GM12878 (cell line): ENCODE data around the gene SLC4A2. TPM values are rescaled to one million over a fixed set of nuclear protein-coding genes. Genes with fewer than 3 reads are reported as not detected.

ENCODE experiments used
- ATAC-seq: fragments of 200-7000 bp; cut with Tn5 transposase; 3 replicates; pipeline ENCODE4 v1.9.1; 2020; ENCODE audit warnings: mild to moderate bottlenecking, moderate library complexity
- BruUV-seq: library from RNA; stranded (reverse); fragments of 400-500 nt; replicated peaks from 2 replicates; lab custom pipeline; 2021; lab: Mats Ljungman, UMichigan
- CTCF ChIA-PET: fragments of 300-600 bp; sonication (Branson Sonifier 250); formaldehyde crosslinking; extraction: SDS; loops from one replicate; lab custom pipeline; 2021; ENCODE audit warnings: inconsistent platforms; lab: Yijun Ruan, JAX
- POLR2A ChIA-PET: fragments of 350-600 bp; formaldehyde crosslinking; extraction: SDS; loops from one replicate; lab custom pipeline; 2021; ENCODE audit warnings: inconsistent platforms; lab: Charles Lee
- RAD21 ChIA-PET: fragments of 300-600 bp; sonication (Branson Sonifier 250); formaldehyde crosslinking; loops from one replicate; lab custom pipeline; 2023; ENCODE audit warnings: antibody characterized with exemption; ENCODE audit not compliant: unreplicated experiment; lab: Charles Lee
- SMC1A ChIA-PET: fragments of 300-600 bp; sonication (Branson Sonifier 250); formaldehyde crosslinking; loops from one replicate; lab custom pipeline; 2023; ENCODE audit not compliant: unreplicated experiment, uncharacterized antibody; lab: Charles Lee
- DNase-seq: peaks from one replicate; pipeline ENCODE4 v3.0.0-alpha.2; 2011; ENCODE audit warnings: low read depth, low spot score
- FAIRE-seq: peaks from 3 replicates; lab custom pipeline; 2011; peaks lifted over from hg19 to GRCh38; lab: Jason Lieb, UNC
- H2AFZ ChIP-seq: 2 replicates; pipeline ENCODE4 v1.6.0; 2011; ENCODE audit warnings: low read depth, low read length, control low read depth; ENCODE audit not compliant: control insufficient read depth
- H3K27ac ChIP-seq: 2 replicates; pipeline ENCODE4 v1.5.1; 2011; ENCODE audit warnings: control low read depth; ENCODE audit not compliant: control insufficient read depth, insufficient read depth
- H3K27me3 ChIP-seq, 2 experiments: replicated peaks in 1 of 2; 2 replicates each; pipeline versions ENCODE4 v1.6.0 to v1.6.1; 2011; ENCODE audit warnings: low read length in 1 of 2; ENCODE audit not compliant: control insufficient read depth in 2 of 2, insufficient read depth in 2 of 2
- H3K36me3 ChIP-seq, 2 experiments: 2 replicates each; pipeline ENCODE4 v1.5.1; 2011; ENCODE audit warnings: low read length in 1 of 2; ENCODE audit not compliant: control insufficient read depth in 2 of 2, insufficient read depth in 2 of 2
- H3K4me1 ChIP-seq: 2 replicates; pipeline ENCODE4 v1.6.1; 2011; ENCODE audit warnings: mild to moderate bottlenecking, low read length, moderate library complexity, mixed read lengths; ENCODE audit not compliant: control insufficient read depth, insufficient read depth
- H3K4me2 ChIP-seq: 2 replicates; pipeline ENCODE4 v1.6.0; 2011; ENCODE audit warnings: control low read depth; ENCODE audit not compliant: control insufficient read depth, insufficient read depth
- H3K4me3 ChIP-seq: fragments of 200-600 bp; sonication (generic); 2 replicates; pipeline ENCODE4 v1.5.1; 2016
- H3K79me2 ChIP-seq: 2 replicates; pipeline ENCODE4 v1.6.0; 2011; ENCODE audit warnings: low read length; ENCODE audit not compliant: control insufficient read depth, insufficient read depth
- H3K9ac ChIP-seq: 2 replicates; pipeline ENCODE4 v1.8.0; 2011; ENCODE audit warnings: low read length, control low read depth, mixed read lengths; ENCODE audit not compliant: control insufficient read depth, insufficient read depth
- H3K9me3 ChIP-seq: replicated peaks from 3 replicates; pipeline ENCODE4 v1.5.1; 2011; ENCODE audit warnings: mild to moderate bottlenecking, low read length; ENCODE audit not compliant: control insufficient read depth, insufficient read depth
- H4K20me1 ChIP-seq: 2 replicates; pipeline ENCODE4 v1.6.0; 2011; ENCODE audit not compliant: control insufficient read depth, insufficient read depth
- ATF3 ChIP-seq: IDR thresholded peaks from 2 replicates; pipeline ENCODE4 v1.6.1; 2011; ENCODE audit warnings: low read depth, mild to moderate bottlenecking, low read length, moderate library complexity, borderline replicate concordance; ENCODE audit errors: extremely low read depth
- E2F4 ChIP-seq: IDR thresholded peaks from 2 replicates; pipeline ENCODE4 v1.6.1; 2012; ENCODE audit warnings: low read depth, low read length, improper control_type of control experiment
- NBN ChIP-seq: fragments of 450-650 bp; IDR thresholded peaks from 2 replicates; pipeline ENCODE4 v1.6.1; 2016
- STAT1 ChIP-seq: fragments of 450-650 bp; conservative IDR thresholded peaks from 2 replicates; pipeline ENCODE4 v1.6.1; 2014; ENCODE audit warnings: antibody characterized with exemption, mild to moderate bottlenecking
- YY1 ChIP-seq: IDR thresholded peaks from 2 replicates; pipeline ENCODE4 v1.6.1; 2011; ENCODE audit warnings: low read depth, mild to moderate bottlenecking, low read length
- ZNF274 ChIP-seq: IDR thresholded peaks from one replicate; pipeline ENCODE4 v1.8.0; 2011; ENCODE audit not compliant: insufficient read length, insufficient read depth
- ZNF687 ChIP-seq: fragments of 450-650 bp; IDR thresholded peaks from 2 replicates; pipeline ENCODE4 v1.6.1; 2017; ENCODE audit warnings: mild to moderate bottlenecking, moderate library complexity
- WGBS: methylation state at CpG from one replicate; pipeline ENCODE4 v1.1.6; 2016; ENCODE audit warnings: low lambda C conversion rate; ENCODE audit not compliant: insufficient replicate concordance, insufficient coverage; ENCODE audit errors: missing lambda C conversion rate; 5-methylcytosine and 5-hydroxymethylcytosine counted together
- in situ Hi-C: fragments of 300-500 bp; cut with MboI; formaldehyde crosslinking; loops from 9 replicates; pipeline ENCODE4 v1.14.3; 2018; ENCODE audit warnings: mixed read lengths
- intact Hi-C: fragments of 100-400 bp; cut with micrococcal nuclease; formaldehyde crosslinking; loops from one replicate; pipeline ENCODE4 v1.14.2; 2022; ENCODE audit not compliant: unreplicated experiment
- polyA plus RNA-seq, 11 experiments: library from polyadenylated mRNA; depleted of rRNA in 4 of 11; unstranded in 6 of 11; stranded (reverse) in 5 of 11; fragments of >200 nt; fragmentation: Nextera tagmentation in 4 of 11; fragmentation: Illumina TruSeq in 1 of 11; extraction: Ambion mirVana in 4 of 11; extraction: Trizol in 1 of 11; gene quantifications; 1 replicate in 1 of 11; 2 replicates in 10 of 11; pipeline versions ENCODE4 v1.2.1 to v1.2.3, GENCODE V29; 2011 to 2016; ENCODE audit warnings: inconsistent platforms in 2 of 11, missing spikeins in 2 of 11, low read depth in 1 of 11
- total RNA-seq, 4 experiments: library from RNA; depleted of rRNA in 3 of 4; stranded (reverse); fragments of >200 nt in 3 of 4; fragmentation: Illumina TruSeq in 1 of 4; extraction: Trizol in 1 of 4; gene quantifications; 2 replicates each; pipeline versions ENCODE4 v1.2.1 to v1.2.3, GENCODE V29; 2013 to 2021

The SLC4A2 gene
- total and polyA plus RNA-seq, 10 of the 15 experiments (the other 5 are each of a cell fraction or from before 2014, with no cell fraction given) = 2.7 to 78.6 (median 30.1) TPM

GRCh38 chr7:151083071-151083823 is 23.9 kb downstream of the SLC4A2 start, which contains the start of gene TMUB1 (continued):
- 0 out of 2 replicates have a peak, but pooled peaks have one; percentile 30 for TF ChIP-seq ZNF687
- TF ChIP-seq YY1 = no peak

GRCh38 chr7:151083824-151084160 is 24.4 kb downstream of the SLC4A2 start:
- intact Hi-C loops (loop anchor here (2.0 kb wide), 1 partner anchor 55 kb away; the partner anchor contains the start of gene ABCB8), in situ Hi-C loops (no loop called here)
- Histone ChIP-seq H4K20me1 (no peaks in the 10 kb centered on the region; the same call in 1 of the 2 replicates), H3K9ac (peak overlapping the region; percentile 65; the same call in 1 of the 2 replicates), H3K4me3 (peak overlapping the region; percentile 83), H3K9me3 (no peaks in the 10 kb centered on the region), H3K27me3 (no peaks in the 10 kb centered on the region), H3K27ac (no peak overlapping the region), H3K36me3 (no peaks in the 10 kb centered on the region), H3K79me2 (peaks cover 66% of the 10 kb centered on the region), H3K4me1 (peaks cover 38% of the 10 kb centered on the region), H2AFZ (peak overlapping the region; percentile 90), H3K4me2 (peak overlapping the region; percentile 98)
- ChIA-PET SMC1A (interaction anchor here (3.2 kb wide), 1 partner anchor 55 kb away, joined by 16 read pairs; the partner anchor contains the start of gene ABCB8), RAD21 (interaction anchor here (2.3 kb wide), 1 partner anchor 56 kb away, joined by 10 read pairs; the partner anchor contains the start of gene ABCB8), CTCF (interaction anchor here (1.1 to 1.9 kb wide), 2 partner anchors 25 to 51 kb away, joined by 3 to 5 read pairs; no protein-coding TSS in a partner anchor), POLR2A (interaction anchor here (1.7 to 3.0 kb wide), 2 partner anchors 25 to 55 kb away, joined by 9 to 14 read pairs; partner anchors contain the start of genes ABCB8 and SLC4A2)
- 35% methylated on average over 3 of the region's 3 CpGs for WGBS
- DNase-seq (no peak), FAIRE-seq (no peak), ATAC-seq (no peak)
- no TSS peak for BruUV-seq
- TF ChIP-seq STAT1 (no peak), E2F4 (no peak), NBN (0 out of 2 replicates have a peak, but pooled peaks have one; percentile 2), ZNF274 (no peak), ATF3 (no peak)
